ENCODE results near the gene MTRF1. TPM values are rescaled to one million over a fixed set of nuclear protein-coding genes. Genes with fewer than 3 reads are reported as not detected.
"Not testable (repeated sequence)": the region's sequence is repeated elsewhere in the genome, so short reads cannot be mapped to it uniquely, and the experiment has no call there.

MTRF1 gene
- total and polyA plus RNA-seq, 2 of the 8 experiments (the other 6 are each of a cell fraction or from before 2014, with no cell fraction given), result 8.0 to 19.2 TPM

GRCh38 chr13:41175576-41175975 is 87.8 kb downstream of the MTRF1 start:
- H3K4me3 ChIP-seq (ENCODE audit: extremely low read depth in 1 of 4, insufficient read depth in 2 of 4, low read depth in 3 of 4, low read length in 4 of 4); H2BK120ac ChIP-seq (replicated peaks; ENCODE audit: low read depth, low read length); H3K4me1 ChIP-seq (replicated peaks in 1 of 4; ENCODE audit: control insufficient read depth in 3 of 4, insufficient read depth in 4 of 4, low read length in 3 of 4); CTCF ChIA-PET (ENCODE audit: partially characterized antibody); H3K23me2 ChIP-seq (ENCODE audit: low read depth, low read length); POLR2A ChIA-PET (ENCODE audit: partially characterized antibody); H3K4ac ChIP-seq (replicated peaks; ENCODE audit: insufficient read length, low read depth, low read length); H2AFZ ChIP-seq (ENCODE audit: low read length); H4K5ac ChIP-seq (ENCODE audit: insufficient read length, low read depth, low read length); H4K91ac ChIP-seq (replicated peaks; ENCODE audit: insufficient read length, low read length); H2BK12ac ChIP-seq (ENCODE audit: low read depth, low read length); H2AK5ac ChIP-seq (ENCODE audit: low read depth, low read length); H3K79me2 ChIP-seq (ENCODE audit: control insufficient read depth in 1 of 2, insufficient read depth in 2 of 2, low read length in 2 of 2); H3K23ac ChIP-seq (ENCODE audit: insufficient read length); H2BK5ac ChIP-seq (ENCODE audit: low read depth, low read length); H3K36me3 ChIP-seq (ENCODE audit: control insufficient read depth in 2 of 4, insufficient read depth in 4 of 4, low read length in 3 of 4); H3K27ac ChIP-seq (ENCODE audit: low read depth, low read length); H3K18ac ChIP-seq (ENCODE audit: extremely low read depth, low read length); H3K56ac ChIP-seq (replicated peaks; ENCODE audit: insufficient read length, low read depth, low read length); H2BK15ac ChIP-seq (ENCODE audit: low read length); H4K20me1 ChIP-seq (replicated peaks in 1 of 2; ENCODE audit: control insufficient read depth in 1 of 2, insufficient read depth in 2 of 2, low read length in 2 of 2); H3K79me1 ChIP-seq (ENCODE audit: low read depth, low read length); FAIRE-seq; H3K27me3 ChIP-seq (replicated peaks in 1 of 4; ENCODE audit: control insufficient read depth in 3 of 4, extremely low read depth in 1 of 4, insufficient read depth in 3 of 4, low read length in 3 of 4); H4K8ac ChIP-seq (ENCODE audit: extremely low read depth, insufficient read depth, low read length); H3K9ac ChIP-seq (replicated peaks in 1 of 4; ENCODE audit: extremely low read depth in 1 of 4, low read depth in 3 of 4, low read length in 3 of 4); H2BK20ac ChIP-seq (ENCODE audit: low read length); H3K4me2 ChIP-seq (ENCODE audit: insufficient read depth in 1 of 2, low read depth in 2 of 2, low read length in 2 of 2); H3K14ac ChIP-seq (ENCODE audit: insufficient read length); DNase-seq (ENCODE audit: low read depth in 1 of 2, low spot score in 2 of 2): not testable (repeated sequence)
- peak in 1 of 2 experiments; percentile 82; a peak in 1 of 3 replicates for TF ChIP-seq EP300 (IDR thresholded peaks at IDR 0.05; ENCODE audit: borderline replicate concordance in 1 of 2, low read depth in 2 of 2, low read length in 2 of 2)
- 84% methylated on average over 8 of the region's 8 CpGs; no CpG with 5 or more reads in 1 of the 2 experiments for WGBS, 2 experiments (ENCODE audit: extremely low coverage in 1 of 2, insufficient coverage in 1 of 2, insufficient read length in 1 of 2, insufficient replicate concordance in 2 of 2, low coverage in 1 of 2, low lambda C conversion rate in 2 of 2, missing lambda C conversion rate in 1 of 2)
- peaks cover 12 to 14% of the 10 kb centered on the region in 2 experiments; a peak in 3 of 4 replicates for H3K9me3 ChIP-seq (ENCODE audit: insufficient read depth in 2 of 2, low read depth in 1 of 2, low read length in 1 of 2)

Other genes with a start within 250 kb of the MTRF1 start
- gene ELF1, start 244.3 kb downstream of the MTRF1 start, total RNA-seq (2021; fragmentation: NEBNext Ultra II Directional; extraction: Animal tissue kit (Norgen Biotek cat#: 25700)), result 18.2 and 20.6 TPM in 2 replicates
- 5.3 and 5.6 TPM in 2 replicates for gene ELF1, start 244.3 kb downstream of the MTRF1 start, polyA plus RNA-seq (2011; rRNA removed)
- 10.0 and 10.5 TPM in 2 replicates for gene WBP4, start 202.1 kb downstream of the MTRF1 start, total RNA-seq (2021; fragmentation: NEBNext Ultra II Directional; extraction: Animal tissue kit (Norgen Biotek cat#: 25700))
- gene WBP4, start 202.1 kb downstream of the MTRF1 start, polyA plus RNA-seq (2011; rRNA removed), result 1.7 and 3.0 TPM in 2 replicates
- 10.2 and 11.3 TPM in 2 replicates for gene KBTBD6, start 130.8 kb downstream of the MTRF1 start, total RNA-seq (2021; fragmentation: NEBNext Ultra II Directional; extraction: Animal tissue kit (Norgen Biotek cat#: 25700))
- 4.5 and 5.4 TPM in 2 replicates for gene KBTBD6, start 130.8 kb downstream of the MTRF1 start, polyA plus RNA-seq (2011; rRNA removed)
- 17.3 and 17.4 TPM in 2 replicates for gene KBTBD7, start 69.0 kb downstream of the MTRF1 start, total RNA-seq (2021; fragmentation: NEBNext Ultra II Directional; extraction: Animal tissue kit (Norgen Biotek cat#: 25700))
- 10.2 and 10.6 TPM in 2 replicates for gene KBTBD7, start 69.0 kb downstream of the MTRF1 start, polyA plus RNA-seq (2011; rRNA removed)
- 38.6 and 40.0 TPM in 2 replicates for gene NAA16, start 47.7 kb upstream of the MTRF1 start, total RNA-seq (2021; fragmentation: NEBNext Ultra II Directional; extraction: Animal tissue kit (Norgen Biotek cat#: 25700))
- 9.1 and 11.4 TPM in 2 replicates for gene NAA16, start 47.7 kb upstream of the MTRF1 start, polyA plus RNA-seq (2011; rRNA removed)
- 0.41 and 0.46 TPM in 2 replicates for gene RGCC, start 194.0 kb upstream of the MTRF1 start, total RNA-seq (2021; fragmentation: NEBNext Ultra II Directional; extraction: Animal tissue kit (Norgen Biotek cat#: 25700))
- gene RGCC, start 194.0 kb upstream of the MTRF1 start, polyA plus RNA-seq (2011; rRNA removed), result 0.17 TPM in 1 of 2 replicates, not detected in the other

Data from H1 (cell line).